HG02970 (cell line): ENCODE results near the gene BIN1.
A peak's percentile ranks its signal among the peaks of the same experiment; 100 is the strongest.
"Not testable (repeated sequence)": the region's sequence is repeated elsewhere in the genome, so short reads cannot be mapped to it uniquely, and the experiment has no call there.

Experiments used
- ATAC-seq: cut with Tn5 transposase; IDR thresholded peaks from one replicate; pipeline ENCODE4 v1.9.1; 2021; ENCODE audit warnings: mild to moderate bottlenecking, moderate library complexity, moderate number of reproducible peaks; ENCODE audit not compliant: unreplicated experiment, low FRiP score

BIN1 gene

DNA sequence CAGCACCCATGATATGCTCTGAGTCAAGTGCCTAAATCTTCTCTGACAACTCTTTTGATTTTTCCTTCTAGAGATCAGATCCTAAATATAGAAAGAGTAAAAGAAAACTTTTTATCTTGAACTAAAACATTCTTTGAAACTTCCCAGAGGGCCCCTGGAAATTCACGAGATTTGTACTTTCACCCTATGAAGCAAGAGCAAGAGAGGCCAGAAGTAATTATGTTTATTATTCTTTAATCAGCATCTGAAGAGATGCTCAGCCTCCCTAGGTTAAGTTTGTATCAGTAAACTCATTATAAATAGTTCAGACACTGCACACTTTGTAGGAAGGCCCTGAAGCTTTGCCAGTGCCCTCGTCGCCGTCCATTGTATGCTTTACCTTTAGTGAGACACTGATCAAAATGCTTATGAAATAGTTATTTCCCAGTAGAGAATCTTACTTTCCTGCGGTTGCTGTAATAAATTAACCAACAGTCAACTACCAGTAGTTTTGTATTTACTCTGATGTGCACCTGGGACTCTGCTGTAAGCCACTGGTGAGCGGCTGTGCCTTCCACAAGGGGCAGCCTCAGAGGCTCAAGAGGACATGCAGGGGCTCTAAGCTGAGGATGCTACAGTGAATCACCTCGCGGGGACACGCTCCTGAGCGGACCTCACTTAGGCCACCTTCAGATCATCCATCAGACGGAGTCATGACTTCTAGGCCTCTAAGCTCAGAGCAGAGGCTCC, 71.9 kb downstream of the BIN1 start:
- ATAC-seq, result peak; percentile 67

DNA sequence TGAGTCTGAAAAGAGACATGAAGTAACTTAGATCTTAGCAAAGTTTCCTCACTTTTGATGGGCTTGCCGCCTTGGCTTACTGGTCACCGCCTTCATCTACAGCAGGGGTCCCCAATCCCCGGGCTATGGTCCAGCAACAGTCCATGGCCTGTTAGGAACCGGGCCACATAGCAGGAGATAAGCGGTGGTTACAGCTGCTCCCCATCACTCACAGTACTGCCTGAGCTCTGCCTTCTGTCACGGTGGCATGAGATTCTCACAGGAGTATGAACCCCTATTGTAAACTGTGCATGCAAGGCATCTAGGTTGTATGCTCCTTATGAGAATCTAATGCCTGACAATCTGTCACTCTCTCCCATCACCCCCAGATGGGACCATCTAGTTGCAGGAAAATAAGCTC, 72.9 kb downstream of the BIN1 start:
- no peak for ATAC-seq

DNA sequence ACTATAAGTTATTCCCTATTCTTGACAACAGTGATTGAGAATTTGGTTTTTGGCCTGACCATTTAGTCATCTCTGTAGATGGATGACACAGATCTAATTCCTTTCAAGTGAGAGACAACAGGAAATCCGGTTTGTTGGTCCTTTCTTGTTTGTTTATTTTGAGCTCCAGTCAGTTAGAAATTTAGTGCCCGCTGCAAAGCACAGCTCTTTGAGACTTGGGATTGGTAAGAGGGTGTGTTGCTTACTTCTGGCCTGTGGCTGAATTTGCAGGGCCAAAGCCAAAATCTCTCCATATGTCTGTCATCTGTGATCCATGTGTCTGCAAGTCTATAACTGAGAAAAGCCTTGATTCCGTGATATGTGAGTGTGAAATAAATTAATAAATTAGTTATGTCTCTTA, 74.3 kb downstream of the BIN1 start:
- no peak for ATAC-seq

DNA sequence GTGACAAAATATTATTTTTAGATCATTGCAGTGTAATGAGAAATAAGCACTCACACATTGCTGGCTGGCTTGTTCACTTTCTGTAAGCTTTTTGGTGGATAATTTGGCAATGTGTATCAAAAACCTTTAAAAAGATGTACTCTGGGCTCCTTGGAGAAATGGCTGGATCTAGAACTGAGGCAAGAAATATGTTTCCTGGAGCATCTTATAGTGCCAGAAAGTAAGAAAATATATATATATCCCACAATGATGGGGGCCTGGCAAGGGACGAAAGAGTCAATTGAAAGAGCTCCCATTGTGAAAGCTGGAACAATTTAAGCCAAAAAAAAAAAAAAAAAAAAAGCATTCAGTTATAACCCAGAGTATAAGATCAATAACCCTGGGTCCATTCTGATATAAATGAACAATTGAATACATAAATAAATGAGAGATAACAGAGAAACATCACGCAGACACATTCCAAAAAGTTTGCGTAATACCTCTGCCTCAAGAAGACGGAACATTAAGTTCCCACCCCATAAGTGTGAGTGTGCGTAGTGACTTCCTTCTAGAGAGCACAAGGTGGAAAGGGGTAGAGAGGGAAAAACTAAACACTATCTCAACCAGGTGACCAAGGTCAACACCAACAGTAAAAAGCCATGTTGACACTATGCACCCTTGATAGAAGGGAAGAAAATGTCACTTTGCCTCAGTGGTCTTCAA, 77.5 kb downstream of the BIN1 start:
- no peak for ATAC-seq

DNA sequence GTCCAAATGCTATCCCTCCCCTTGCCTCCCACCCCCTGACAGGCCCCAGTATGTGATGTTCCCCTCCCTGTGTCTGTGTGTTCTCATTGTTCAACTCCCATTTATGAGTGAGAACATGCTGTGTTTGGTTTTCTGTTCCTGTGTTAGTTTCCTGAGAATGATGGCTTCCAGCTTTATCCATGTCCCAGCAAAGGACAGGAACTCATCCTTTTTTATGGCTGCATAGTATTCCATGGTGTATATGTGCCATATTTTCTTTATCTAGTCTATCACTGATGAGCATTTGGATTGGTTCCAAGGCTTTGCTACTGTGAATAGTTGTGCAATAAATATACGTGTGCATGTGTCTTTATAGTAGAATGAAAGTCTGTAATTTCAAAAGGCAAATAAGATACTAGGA, 78.2 kb downstream of the BIN1 start:
- not testable (repeated sequence) for ATAC-seq

DNA sequence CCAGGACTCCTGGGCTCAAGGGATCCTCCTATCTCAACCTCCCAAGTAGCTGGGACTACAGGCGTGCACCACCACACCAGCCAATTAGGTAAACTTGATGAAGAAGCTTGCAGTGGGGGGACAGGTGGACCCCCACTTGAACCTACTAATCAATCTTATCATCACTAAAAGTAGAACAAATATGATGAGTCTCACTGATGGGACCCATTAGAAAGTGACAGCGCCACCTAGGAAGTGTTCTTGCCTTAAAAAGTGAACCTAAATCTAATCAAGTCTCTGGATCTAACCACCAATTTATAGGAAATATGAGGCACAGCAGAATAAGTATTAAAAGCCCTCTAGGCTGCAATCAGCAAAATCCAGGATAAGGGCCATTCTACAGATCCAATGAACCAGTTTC, 79.2 kb downstream of the BIN1 start:
- ATAC-seq, result no peak

DNA sequence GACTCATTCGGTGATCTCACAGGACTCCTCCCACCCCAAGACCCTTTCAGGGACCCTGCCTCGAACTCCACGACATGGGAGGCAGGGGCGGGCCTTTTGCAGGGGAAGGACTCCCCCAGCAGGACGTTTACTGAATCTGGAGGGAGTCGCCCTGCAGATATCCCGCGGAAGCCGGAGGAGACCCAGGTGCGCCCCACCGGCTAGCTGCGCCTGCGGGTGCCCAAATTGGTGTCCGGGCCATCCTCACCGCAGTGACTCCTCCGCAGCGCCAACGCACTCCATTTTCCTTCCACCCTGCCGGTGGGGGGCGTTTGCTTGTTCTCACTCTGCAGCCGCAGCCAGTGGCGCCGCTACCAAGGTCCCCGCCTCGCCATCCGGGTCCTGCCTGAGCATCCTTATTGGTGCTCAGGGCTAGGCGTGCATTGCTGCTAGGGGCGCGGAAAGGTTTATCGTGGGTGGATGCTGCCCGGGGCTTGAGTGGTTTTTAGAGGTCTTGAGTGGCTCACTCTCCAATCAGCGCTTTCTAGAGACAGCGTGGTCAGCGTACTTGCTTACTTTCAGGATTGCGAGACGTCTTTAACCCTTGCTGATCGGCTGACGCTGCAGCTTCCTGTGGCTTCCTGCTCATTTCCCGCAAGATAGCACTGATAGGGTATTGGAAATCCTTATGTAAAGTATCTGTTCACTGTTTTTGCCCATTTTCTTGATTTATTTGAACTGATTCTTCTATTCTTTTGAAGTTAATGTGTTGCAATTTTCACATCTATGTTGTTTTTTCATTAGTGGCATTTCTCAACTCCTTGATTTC, 81.4 kb downstream of the BIN1 start:
- peak; percentile 91 for ATAC-seq

DNA sequence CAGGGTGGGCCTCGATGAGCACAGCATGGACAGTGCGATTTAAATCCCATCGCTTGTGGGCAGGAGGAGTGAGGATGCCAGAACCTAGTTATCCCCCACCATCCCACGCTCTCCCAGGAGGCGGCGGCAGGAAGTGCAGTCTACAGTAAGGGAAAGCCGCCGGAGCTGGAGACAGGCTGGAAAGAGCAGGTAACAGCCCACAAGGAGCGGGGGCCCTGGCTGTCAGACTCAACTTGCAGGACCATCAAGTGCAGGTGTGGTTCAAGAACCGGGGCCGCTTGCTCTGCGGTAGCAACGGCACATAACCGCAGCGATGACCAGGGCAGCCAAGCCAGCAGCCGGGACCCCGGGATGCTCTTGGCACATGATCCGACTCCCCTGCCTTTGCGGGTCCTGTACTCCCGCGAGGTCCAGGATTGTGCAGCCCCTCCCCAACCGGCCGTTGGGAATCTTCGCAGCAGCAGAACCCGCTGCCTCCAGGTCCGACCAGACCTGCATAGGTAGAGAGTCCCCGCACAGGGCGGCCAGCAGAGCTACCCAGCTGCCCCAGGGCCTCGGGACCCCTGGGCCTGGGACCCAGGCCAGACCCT, 82.1 kb downstream of the BIN1 start:
- ATAC-seq, result no peak

DNA sequence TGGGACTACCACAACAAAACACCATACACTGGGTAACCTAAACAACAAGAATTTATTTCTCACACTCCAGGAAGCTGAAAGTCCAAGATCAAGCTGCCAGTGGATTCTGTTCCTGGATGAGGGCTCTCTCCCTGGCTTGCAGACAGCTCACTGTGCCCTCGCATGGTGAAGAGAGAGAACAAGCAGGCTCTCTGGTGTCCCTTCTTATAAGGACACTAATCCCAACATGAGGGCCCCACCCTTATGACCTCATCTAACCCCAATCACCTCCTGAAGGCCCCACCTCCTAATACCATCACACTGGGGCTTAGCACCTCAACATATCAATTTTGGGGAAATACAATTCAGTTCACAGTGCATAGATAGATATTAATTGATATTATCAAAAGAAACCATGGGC, 83.5 kb downstream of the BIN1 start:
- no peak for ATAC-seq

DNA sequence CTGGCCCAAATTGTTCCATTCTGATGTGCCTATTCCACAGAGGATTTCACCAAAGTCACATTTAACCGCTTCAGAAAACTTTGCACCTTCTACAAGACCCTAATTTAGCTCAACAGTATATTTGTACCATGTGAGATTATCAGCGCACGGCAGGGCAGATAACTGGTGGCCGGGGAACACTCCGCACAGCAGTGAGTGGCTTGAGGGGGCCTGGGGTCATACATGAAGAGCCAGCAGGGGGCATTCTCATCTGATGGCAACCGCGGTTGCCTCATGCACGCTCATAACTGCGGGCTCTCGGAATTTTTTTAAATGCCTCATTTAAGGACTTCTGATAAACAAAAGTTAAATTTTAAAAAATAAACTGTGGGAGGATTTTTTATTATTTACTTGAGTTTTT, 84.1 kb downstream of the BIN1 start:
- no peak for ATAC-seq

DNA sequence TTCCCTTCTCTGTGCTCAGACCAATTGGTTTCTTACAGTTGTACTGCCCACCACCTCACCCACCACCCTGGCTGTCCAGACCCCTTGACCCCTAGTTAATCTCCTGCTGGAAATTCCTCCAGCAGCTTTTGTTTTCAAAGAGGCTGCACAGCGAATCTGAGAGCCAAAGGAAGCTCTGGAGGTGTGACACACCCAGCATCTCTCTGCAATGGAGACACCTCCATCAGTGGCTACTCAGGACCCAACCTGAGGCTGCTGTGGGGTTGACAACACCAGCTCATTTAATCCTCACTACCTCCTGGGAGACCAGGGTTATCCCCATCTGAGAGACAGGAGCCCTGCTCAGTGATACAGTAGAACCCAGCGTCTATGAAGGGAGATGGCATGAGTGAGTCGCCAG, 86.4 kb downstream of the BIN1 start:
- ATAC-seq, result no peak

DNA sequence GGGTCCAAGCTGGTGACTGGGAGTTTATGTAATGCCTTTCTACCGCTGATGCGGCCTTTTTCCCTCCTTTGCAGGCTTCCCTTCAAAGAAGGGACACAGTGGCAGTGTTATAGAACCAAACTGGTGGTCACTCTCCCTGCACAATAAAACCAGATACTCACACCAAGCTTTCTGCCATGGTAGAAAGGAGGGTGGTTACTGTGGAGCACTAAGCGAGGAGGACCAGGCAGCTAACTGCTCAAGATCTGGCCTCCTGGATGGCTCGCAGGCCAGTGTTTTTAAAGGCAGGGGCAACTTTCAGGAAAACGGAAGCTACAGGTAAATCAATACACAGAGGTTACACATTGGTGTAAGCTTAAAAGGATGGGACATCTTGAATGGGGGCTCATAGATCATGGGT, 89.4 kb downstream of the BIN1 start:
- ATAC-seq, result no peak

DNA sequence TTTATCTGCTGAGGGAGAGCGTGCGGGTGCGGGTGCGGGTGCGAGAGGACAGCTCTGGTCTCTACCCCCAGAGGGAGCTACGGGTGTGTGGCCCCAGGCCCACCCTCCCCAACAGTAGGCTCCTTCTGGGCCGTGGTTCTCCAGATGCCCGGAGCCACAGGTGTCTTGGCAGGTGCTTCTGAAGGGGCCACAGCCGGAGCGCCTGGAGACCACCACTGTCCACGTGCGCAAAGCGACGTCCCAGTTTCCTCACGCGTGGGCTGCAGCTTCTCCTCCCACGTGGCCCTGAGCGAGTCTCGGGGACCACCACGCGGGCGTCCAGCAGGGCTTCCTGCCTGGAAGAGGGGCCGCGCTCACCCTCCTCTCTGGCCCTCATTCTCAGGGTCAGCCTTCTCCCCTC, 90.6 kb downstream of the BIN1 start:
- ATAC-seq, result no peak

DNA sequence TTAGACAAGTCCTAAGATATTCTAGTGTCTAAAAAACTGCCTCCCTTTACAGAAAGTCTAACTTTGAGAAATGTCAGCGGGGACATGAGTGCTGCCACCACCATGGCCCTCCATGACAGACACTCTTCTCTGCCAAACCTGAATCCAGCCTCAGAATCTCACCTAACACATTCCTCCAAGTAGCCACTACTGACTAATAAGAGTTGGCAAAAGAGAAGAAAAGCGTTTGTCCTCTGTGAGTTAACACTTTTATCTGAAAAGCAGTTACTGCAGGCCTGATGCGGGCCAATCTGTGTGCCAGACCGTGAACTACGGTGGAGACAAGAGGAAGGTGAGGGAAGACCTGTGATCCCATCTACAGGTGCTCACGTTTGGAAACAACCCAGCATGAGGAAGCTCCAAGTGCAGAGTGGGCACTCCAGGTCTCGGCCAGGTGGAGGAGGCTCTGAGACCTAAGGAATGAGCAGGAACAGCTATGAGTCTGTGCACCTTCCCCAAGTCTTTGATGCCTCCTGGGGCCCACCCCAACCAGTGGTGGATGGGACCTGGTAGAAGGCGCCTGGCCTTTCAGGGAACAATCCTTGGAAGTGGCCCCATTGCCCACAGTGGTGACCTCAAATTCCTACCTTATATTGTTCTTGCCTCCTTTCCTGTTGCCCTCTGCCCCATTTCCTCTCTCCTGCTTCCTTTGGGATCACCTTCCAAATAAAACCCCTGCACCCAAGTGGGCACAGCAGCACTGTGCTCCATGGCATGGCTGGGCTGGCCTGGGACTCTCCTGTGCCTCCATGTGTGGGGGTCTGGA, 91.6 kb downstream of the BIN1 start:
- ATAC-seq, result no peak

DNA sequence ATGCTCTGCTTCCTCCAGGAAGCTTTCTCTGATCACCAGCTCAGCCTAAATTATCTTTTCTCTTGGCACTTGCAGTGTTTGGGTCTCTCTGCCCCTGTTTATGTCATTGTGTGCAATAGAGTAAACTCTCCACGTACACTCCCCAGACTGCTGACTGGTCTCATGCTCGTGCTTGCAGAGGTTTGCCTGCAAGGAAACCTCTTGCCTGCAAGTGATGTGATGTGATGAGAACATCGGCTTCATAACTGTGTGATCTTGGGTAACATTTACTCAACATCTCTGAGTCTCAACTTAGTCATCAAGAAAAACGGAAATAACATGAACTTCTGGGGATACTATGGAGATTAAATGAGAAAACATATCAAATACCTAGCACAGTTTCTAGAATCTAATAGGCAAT, 92.3 kb downstream of the BIN1 start:
- no peak for ATAC-seq

DNA sequence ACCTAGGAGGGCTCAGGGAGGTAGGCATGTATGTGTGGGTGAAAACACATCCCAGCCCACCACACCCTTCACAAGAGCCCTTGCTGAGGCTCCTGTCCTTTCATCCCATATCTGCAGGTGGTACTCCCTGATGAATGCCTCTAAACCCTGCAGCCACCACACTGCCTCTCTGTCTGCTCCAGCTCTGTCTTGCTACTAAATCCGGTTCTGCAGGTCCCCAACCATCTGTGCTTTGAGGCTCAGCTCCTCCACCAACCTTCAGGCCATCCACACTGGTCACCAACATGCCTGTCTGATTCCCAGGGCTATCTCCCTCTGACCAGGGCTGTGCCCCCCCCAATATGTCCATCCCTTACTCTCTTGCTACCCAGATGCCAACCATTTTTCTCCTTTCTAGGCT, 92.7 kb downstream of the BIN1 start:
- ATAC-seq, result no peak

DNA sequence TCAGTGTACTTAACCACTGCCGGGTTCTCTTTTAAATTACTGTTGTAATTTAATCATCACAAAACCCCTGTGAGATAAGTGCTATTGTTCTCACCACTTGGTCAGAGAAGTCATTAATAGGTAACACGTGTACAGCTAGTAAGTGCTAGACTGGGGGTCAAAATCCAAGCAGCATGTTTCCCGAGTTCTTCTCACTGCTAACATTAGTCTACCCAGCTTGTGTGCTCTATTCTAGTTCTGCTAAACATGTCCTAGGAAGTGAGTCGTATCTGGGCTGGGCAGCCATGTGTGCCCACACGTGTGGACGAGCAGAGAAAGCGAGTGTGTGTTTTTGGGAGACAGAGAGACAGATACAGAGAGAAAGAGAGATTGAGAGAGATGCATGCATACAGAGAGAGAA, 94.1 kb downstream of the BIN1 start:
- ATAC-seq, result no peak

DNA sequence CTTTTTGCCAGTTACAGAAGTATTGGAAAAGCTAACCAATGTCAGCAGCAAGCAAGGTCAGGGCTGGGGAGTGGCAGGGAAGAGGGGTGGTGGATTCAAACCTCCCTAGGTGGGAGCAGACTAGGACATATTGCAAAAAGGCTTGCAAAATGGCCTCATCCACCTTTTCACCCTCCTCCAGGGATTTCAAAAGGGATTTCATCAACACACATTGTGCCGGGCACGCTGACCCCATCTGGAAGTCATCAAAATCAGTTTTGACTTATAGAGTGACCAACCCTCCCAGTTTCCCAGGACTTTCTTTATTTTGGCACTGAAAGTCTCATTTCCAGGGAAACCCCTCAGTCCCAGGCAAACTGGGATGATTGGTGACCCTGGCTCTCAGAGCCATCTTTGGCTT, 94.7 kb downstream of the BIN1 start:
- ATAC-seq, result no peak

DNA sequence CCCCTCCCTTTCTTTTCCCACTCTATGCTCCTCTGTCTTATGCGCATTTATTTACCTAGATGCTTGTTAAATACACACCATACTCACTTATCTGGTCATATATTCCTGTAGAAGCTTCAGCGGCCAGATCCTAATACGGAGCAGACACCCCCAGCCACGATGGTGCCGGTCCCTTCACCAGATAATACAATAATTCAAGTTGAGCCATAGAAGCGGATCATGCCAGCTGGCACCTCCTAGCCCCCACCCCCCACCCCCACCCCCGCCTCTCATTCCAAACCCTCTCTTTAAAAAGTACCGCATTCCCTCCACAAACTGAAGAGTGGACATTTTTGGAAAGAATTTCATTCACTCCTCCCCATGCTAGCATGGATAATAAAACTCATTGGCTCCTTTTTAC, 95.2 kb downstream of the BIN1 start:
- no peak for ATAC-seq

DNA sequence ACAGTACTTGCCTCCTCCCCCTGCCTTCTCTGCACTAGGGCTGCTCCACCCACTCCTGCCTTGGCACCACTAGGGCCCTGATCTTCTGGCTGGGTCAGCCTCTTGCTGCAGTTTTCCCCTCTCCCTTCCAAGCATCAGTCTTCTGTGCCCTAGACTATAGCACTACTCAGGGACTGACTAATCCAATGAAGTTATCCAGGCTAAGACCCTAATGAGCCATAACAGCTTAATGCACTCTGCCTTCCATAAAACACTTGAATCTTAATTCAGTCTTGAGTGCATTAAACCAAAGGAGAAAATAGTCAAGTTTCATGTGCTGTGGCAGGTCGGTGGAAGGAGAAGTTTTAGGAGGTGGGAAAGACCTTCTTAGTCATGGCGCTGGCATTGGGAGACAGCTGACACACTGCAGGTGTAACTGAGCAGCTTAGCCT, 95.7 kb downstream of the BIN1 start:
- ATAC-seq, result no peak
